Omental fat pad (tissue), 4 donors: ENCODE measurements around the gene HDGFL3. TPM values are rescaled to one million over a fixed set of nuclear protein-coding genes. Genes with fewer than 3 reads are reported as not detected.
"Not testable (repeated sequence)": the region's sequence is repeated elsewhere in the genome, so short reads cannot be mapped to it uniquely, and the experiment has no call there.

Source experiments
- ATAC-seq: fragments of 150-250 bp; one replicate; pipeline ENCODE4 v1.9.1; 2016; ENCODE audit warnings: mild to moderate bottlenecking, moderate library complexity; ENCODE audit not compliant: low FRiP score
- DNase-seq: peaks from one replicate; pipeline ENCODE4 v3.0.0-alpha.2; 2019; ENCODE audit warnings: low spot score
- total RNA-seq, 4 donors: library from RNA; depleted of rRNA; stranded (reverse); fragments of >200 nt; gene quantifications; one replicate each; pipeline ENCODE4 v1.1.0, GENCODE V29; 2016
- TF ChIP-seq, protein P1 (sequence below), 3 donors: fragments of 450-650 bp; IDR thresholded peaks; one replicate each; pipeline ENCODE4 v1.5.1; 2016 to 2017; ENCODE audit warnings: antibody characterized with exemption in 3 of 3, mild to moderate bottlenecking in 3 of 3, moderate library complexity in 2 of 3

The HDGFL3 gene
- total RNA-seq, 4 donors from 2014 or later = 16.0 to 40.7 (median 29.5) TPM

DNA sequence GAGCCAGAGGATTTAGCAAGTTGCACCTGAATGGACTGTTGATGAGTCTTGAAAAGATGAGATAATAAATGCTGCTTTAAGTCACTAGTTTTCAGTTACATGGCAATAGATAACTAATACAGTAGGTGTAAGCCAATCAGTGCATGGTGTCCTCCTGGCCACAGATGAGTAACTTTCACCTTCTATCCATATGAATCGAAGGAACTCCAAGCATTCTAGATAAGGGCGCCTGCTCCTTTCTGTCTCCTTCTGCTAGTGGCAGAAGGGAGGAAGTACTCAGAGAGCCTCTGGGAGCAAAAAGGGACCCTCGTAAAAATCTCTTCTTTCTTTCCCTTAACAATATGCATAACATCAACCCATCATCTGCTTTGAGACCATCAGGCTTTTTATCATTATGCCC is 62.9 kb downstream of the HDGFL3 start:
- TF ChIP-seq, protein P1, sequence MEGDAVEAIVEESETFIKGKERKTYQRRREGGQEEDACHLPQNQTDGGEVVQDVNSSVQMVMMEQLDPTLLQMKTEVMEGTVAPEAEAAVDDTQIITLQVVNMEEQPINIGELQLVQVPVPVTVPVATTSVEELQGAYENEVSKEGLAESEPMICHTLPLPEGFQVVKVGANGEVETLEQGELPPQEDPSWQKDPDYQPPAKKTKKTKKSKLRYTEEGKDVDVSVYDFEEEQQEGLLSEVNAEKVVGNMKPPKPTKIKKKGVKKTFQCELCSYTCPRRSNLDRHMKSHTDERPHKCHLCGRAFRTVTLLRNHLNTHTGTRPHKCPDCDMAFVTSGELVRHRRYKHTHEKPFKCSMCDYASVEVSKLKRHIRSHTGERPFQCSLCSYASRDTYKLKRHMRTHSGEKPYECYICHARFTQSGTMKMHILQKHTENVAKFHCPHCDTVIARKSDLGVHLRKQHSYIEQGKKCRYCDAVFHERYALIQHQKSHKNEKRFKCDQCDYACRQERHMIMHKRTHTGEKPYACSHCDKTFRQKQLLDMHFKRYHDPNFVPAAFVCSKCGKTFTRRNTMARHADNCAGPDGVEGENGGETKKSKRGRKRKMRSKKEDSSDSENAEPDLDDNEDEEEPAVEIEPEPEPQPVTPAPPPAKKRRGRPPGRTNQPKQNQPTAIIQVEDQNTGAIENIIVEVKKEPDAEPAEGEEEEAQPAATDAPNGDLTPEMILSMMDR (IDR thresholded peaks at IDR 0.05) = no peak
- DNase-seq (no peak), ATAC-seq (no peak)

DNA sequence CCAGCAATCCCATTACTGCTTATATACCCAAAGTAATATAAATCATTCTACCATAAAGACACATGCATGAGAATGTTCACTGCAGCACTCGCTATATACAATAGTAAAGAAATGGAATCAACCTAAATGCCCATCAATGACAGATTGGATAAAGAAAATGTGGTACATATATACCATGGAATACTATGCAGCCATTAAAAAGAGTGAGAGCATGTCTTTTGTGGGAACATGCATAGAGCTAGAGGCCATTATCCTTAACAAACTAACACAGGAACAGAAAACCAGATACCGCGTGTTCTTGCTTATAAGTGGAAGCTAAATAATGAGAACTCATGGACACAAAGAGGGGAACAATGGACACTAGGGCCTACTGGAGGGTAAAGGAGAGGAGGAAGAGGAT is 65.5 kb downstream of the HDGFL3 start:
- DNase-seq, ATAC-seq: not testable (repeated sequence)

DNA sequence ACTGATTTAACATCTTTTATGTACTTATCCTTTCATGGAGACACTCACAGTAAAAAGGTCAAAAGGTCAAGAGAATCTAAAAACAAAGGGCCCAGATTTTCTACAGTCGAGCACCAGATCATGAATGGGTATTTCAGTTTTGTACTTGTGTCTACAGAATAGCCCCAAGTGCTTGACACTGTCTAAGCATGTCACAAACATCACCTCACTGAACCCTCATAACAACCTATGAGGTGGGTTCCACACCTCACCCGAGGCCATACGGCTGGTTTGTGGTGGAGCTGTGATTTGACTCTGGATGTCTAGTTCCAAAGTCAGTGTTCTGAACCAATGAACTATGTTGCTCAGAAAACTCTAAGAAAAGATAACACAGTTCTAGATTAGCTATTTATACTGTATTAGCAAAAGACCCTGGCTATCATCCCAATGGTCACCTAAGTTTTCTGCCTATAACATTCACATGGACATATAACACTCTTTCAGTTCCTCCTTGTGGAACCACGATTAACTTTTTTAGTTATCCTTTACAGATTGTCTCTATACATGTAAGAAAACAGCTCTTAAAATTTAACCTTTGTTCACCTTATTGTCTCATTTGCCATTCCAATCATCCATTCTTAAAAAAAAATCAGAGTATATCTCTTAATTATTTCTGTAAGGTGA is 74.6 kb downstream of the HDGFL3 start:
- no peak for DNase-seq
- TF ChIP-seq, protein P1 (IDR thresholded peaks at IDR 0.05) = no peak
- no peak for ATAC-seq

- ATAC-seq = no peak
- TF ChIP-seq, protein P1 (IDR thresholded peaks at IDR 0.05) = no peak
- no peak for DNase-seq
Observed at GRCh38 chr15:83129791-83130190, 77.8 kb downstream of the HDGFL3 start.

GRCh38 chr15:83127547-83128150 is 80.0 kb downstream of the HDGFL3 start:
- TF ChIP-seq, protein P1 (IDR thresholded peaks at IDR 0.05) = no peak
- no peak for ATAC-seq
- DNase-seq = no peak

DNA sequence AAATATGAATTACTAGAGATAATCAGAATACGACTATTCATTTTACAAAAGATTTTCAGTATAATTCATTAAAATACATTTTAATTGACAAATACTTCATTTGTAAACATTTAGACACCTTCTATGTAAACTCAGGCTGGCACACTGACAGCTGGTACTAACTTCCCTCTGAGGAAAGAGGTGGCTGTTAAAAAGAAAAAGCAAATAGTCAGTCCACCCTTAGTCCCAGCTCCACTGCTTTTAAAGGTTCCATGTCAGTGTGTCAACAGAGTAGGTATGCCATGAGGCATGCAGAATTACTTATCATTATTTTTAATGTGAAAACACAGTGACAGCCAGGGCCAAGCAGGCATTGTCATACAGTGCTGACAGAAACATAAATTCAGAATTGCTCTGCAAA is 84.1 kb downstream of the HDGFL3 start:
- DNase-seq = no peak
- no peak for ATAC-seq
- TF ChIP-seq, protein P1 (IDR thresholded peaks at IDR 0.05) = no peak

DNA sequence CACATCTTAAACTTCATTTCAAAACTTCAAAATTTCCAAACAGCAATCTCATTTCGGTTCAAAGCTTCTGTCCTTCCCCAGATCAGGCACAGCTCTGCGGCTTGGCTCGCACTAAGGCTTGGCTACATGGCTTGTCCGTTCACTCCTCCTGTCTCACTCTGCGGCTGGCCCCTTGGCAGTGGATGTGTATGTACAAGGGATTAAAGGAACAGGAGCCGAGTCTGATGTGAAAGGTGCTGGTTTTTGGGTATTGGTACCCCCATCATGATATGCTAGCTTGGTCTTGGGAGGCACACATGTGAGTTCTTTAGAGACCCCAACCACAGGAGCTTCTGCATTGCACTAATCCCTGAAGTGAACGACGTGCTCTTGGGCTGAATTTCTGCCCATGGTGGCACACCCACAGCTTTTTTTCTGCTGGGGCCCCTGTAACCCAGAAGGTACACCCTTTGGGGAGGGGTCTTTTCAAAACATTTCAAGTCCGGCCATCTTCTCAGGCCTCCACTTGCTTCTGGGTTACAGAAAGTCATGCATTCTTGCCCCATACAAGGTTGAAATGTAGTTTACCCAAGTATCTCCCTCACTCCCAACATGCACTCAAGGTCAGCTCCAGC is 87.5 kb downstream of the HDGFL3 start:
- no peak for ATAC-seq
- TF ChIP-seq, protein P1 (IDR thresholded peaks at IDR 0.05) = no peak
- no peak for DNase-seq
